ENCODE data around the gene POU6F2. TPM values are rescaled to one million over a fixed set of nuclear protein-coding genes. Genes with fewer than 3 reads are reported as not detected.

The POU6F2 gene
- total RNA-seq, 1 donor from 2014 or later = not detected

DNA sequence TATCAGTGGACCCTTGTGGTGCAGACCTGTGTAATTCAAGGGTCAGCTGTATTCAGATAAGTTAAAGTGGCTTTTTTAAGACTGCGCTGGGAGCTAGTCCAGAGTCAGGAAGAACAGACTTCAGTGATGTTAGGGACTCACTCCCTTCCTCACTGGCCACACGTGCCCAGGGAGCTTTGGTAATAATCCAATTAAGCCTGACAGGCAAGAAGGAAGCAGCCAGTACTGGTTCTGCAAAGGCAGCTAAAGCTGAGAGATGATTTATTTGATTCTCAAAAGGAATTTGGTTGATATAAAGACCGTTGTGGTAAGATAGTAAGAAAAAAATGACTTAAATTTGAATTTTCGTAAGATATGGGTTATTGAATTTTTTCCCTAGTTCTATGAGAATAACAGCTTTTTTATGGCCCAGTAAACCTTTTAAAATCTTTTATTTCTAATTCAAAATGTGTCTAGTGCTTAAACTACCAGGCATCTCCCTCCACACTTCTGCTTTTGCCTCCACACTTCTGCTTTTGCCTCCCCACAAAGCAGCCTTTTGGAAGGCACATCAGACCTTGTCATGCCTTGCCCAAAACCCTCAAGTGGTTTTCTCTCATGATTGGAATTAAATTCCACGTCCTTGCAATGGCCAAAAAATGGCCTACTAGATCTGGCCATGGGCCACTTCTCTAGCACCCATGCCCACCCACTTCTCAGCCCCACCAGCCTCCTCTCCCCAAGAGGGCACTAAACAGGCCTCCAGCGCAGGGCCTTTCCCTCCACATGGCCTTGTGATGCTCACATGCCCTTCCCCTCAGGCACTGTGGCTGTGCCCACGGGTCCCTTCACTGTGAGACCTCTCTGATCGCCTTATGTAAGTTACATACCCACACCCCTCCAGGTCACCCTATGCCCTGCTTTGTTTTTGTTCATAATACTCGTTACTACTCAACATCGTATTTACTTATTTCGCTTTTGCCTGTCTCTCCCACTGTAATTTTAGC is 92.5 kb downstream of the POU6F2 start:
- Histone ChIP-seq H3K36me3 (ENCODE audit: control insufficient read depth, insufficient read depth, low read length) (no peaks in the 10 kb centered on the region), H3K27me3 (ENCODE audit: control insufficient read depth, insufficient read depth, low read length) (no peaks in the 10 kb centered on the region), H3K4me3 (ENCODE audit: low read depth, low read length) (no peak overlapping the region)
- TF ChIP-seq, protein P1, sequence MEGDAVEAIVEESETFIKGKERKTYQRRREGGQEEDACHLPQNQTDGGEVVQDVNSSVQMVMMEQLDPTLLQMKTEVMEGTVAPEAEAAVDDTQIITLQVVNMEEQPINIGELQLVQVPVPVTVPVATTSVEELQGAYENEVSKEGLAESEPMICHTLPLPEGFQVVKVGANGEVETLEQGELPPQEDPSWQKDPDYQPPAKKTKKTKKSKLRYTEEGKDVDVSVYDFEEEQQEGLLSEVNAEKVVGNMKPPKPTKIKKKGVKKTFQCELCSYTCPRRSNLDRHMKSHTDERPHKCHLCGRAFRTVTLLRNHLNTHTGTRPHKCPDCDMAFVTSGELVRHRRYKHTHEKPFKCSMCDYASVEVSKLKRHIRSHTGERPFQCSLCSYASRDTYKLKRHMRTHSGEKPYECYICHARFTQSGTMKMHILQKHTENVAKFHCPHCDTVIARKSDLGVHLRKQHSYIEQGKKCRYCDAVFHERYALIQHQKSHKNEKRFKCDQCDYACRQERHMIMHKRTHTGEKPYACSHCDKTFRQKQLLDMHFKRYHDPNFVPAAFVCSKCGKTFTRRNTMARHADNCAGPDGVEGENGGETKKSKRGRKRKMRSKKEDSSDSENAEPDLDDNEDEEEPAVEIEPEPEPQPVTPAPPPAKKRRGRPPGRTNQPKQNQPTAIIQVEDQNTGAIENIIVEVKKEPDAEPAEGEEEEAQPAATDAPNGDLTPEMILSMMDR (IDR thresholded peaks at IDR 0.05; ENCODE audit: insufficient read depth, low read length, severe bottlenecking) = no peak
- DNase-seq (ENCODE audit: low read depth) (no peak), FAIRE-seq (no peak)

DNA sequence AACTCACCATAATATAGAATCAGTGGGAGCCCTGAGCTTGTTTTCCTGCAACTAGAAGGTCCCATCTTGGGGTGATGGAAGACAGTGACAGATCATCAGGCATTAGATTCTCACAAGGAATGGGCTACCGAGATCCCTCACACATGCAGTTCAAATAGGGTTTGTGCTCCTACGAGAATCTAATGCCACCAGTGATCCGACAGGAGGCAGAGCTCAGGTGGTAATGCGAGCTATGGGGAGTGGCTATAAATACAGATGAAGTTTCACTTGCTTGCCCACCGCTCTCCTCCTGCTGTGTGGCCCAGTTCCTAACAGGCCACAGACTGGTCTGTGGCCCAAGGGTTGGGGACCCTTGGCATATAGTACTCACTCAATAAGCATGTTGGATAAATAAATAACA is 93.4 kb downstream of the POU6F2 start:
- TF ChIP-seq, protein P1 (IDR thresholded peaks at IDR 0.05; ENCODE audit: insufficient read depth, low read length, severe bottlenecking) = no peak
- FAIRE-seq (no peak), DNase-seq (ENCODE audit: low read depth) (no peak)

DNA sequence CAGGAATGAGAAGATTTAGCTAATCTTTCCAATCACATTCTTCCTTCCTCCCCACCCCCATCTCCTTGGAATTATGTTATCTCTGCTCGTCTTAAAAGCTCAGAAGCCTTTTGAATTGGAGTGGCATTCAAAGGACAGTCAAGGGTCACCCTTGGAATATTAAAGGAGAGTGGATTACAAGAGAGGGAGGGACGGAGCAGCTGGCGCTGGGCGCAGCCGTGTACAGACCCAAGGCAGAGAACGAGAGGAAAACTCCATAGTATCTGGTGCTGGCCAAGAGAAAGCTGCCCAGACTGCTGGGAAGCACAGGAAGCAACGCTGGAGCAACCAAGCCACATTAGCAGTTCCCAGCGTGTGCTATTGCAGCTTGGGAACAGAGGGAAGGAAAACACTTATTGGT is 95.7 kb downstream of the POU6F2 start:
- Histone ChIP-seq H3K4me3 (ENCODE audit: low read depth, low read length) (no peak overlapping the region), H3K27me3 (ENCODE audit: control insufficient read depth, insufficient read depth, low read length) (no peaks in the 10 kb centered on the region), H3K36me3 (ENCODE audit: control insufficient read depth, insufficient read depth, low read length) (no peaks in the 10 kb centered on the region)
- TF ChIP-seq, protein P1 (IDR thresholded peaks at IDR 0.05; ENCODE audit: insufficient read depth, low read length, severe bottlenecking) = no peak
- FAIRE-seq = no peak
- no peak for DNase-seq (ENCODE audit: low read depth)

More for the DNA sequence above, 93.4 kb downstream of the POU6F2 start:
- no peak overlapping the region for H3K4me3 ChIP-seq (ENCODE audit: low read depth, low read length)
- no peaks in the 10 kb centered on the region for H3K27me3 ChIP-seq (ENCODE audit: control insufficient read depth, insufficient read depth, low read length)
- H3K36me3 ChIP-seq (ENCODE audit: control insufficient read depth, insufficient read depth, low read length) = no peaks in the 10 kb centered on the region

DNA sequence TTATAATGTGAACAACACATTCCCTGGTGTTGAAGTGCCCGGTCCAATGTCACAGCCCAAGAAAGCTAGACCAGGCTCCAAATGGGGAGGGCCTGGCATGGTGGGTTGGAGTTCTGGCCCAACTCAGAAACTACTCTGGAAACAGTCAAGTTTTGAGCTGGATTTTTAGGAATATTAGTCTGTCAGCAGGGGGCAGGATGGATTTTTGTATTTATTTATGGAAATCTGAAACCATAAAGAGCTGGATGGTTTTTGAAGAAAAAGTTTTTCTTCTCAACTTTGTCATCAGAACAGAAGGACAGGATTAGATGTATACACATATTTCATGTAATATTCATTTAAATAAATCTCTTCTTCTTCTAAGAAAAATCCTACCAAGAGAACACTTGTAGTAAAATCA is 97.5 kb downstream of the POU6F2 start:
- no peaks in the 10 kb centered on the region for H3K36me3 ChIP-seq (ENCODE audit: control insufficient read depth, insufficient read depth, low read length)
- TF ChIP-seq, protein P1 (IDR thresholded peaks at IDR 0.05; ENCODE audit: insufficient read depth, low read length, severe bottlenecking) = no peak
- no peak overlapping the region for H3K4me3 ChIP-seq (ENCODE audit: low read depth, low read length)
- no peaks in the 10 kb centered on the region for H3K27me3 ChIP-seq (ENCODE audit: control insufficient read depth, insufficient read depth, low read length)
- DNase-seq (ENCODE audit: low read depth) = no peak
- FAIRE-seq = no peak

DNA sequence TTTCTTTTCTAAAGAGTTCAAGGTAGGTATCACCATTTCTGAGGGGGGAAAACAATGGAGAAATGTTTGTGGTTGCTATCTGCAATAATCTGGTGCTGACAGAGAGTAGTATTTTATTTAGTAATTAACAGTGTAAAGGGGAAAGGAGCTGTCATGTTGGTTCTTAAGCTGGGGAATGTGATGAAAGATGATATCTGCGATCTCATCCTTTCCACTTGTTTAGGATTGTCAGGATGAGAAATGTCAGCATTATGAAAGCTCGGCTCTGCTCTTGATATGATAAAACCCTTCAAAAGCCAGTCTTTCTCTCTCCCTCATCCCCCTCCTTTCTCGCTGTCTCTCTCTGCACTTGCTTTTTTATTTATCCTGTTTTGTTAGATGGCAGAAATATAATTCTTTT is 106.1 kb downstream of the POU6F2 start:
- Histone ChIP-seq H3K27me3 (ENCODE audit: control insufficient read depth, insufficient read depth, low read length) (no peaks in the 10 kb centered on the region), H3K36me3 (ENCODE audit: control insufficient read depth, insufficient read depth, low read length) (no peaks in the 10 kb centered on the region), H3K4me3 (ENCODE audit: low read depth, low read length) (no peak overlapping the region)
- no peak for FAIRE-seq
- no peak for DNase-seq (ENCODE audit: low read depth)
- TF ChIP-seq, protein P1 (IDR thresholded peaks at IDR 0.05; ENCODE audit: insufficient read depth, low read length, severe bottlenecking) = no peak

Measured in bronchial epithelial cell (primary cell).